GM21786 (cell line): ENCODE measurements around the gene NRF1.
"Not testable (repeated sequence)": the region's sequence is repeated elsewhere in the genome, so short reads cannot be mapped to it uniquely, and the experiment has no call there.

Source experiments
- ATAC-seq: cut with Tn5 transposase; IDR thresholded peaks from one replicate; pipeline ENCODE4 v1.9.1; 2021; ENCODE audit not compliant: unreplicated experiment

Gene NRF1

DNA sequence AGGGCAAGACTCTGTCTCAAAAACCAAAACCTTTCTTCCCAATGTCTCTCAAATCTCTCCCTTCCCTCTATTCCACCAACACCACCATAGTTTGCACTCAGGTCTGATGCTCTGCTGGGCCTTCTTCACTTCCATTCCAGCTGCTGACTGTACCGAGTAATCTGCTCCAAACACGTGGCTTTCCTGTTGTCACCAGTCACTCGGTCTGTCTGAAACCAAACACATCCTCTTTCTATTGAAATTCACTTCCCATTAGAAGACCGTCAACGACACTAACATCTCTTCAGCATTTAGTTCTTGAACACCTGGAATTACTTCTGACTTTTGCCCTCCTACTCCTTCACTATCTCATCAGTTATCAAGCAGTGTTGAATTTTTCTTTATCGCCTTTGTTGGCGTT lies 4.7 kb upstream of the NRF1 start:
- ATAC-seq: no peak

DNA sequence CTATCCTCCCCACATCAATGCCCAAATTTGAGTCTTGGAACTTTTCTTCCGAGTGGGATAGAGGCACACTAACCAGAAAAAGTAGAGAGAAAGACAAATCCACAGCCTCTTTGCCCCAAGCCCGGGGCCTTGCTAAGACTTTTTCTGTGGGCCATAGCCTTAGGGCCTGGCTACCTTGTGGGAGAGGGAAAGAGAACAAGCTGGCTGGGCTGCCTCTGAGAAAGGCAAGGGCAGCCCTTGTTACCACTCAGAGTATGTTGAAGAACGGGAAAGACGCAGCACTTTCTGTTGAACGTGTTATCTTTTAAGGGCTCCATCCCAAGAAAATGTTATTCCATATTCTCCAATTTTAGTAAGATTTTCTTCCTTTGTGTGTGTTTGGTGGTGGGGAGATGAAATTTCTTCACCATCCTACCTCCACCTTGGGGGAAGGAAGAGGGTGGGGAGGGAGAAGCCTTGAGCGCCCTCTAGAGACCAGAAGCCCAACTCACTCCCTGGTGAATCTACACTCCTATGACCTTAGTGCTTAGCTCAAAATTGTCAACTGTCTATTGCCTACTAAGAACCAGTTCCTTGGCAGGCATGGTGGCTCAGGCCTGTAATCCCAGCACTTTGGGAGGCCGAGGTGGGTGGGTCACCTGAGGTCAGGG lies 3.9 kb upstream of the NRF1 start:
- ATAC-seq: no peak

DNA sequence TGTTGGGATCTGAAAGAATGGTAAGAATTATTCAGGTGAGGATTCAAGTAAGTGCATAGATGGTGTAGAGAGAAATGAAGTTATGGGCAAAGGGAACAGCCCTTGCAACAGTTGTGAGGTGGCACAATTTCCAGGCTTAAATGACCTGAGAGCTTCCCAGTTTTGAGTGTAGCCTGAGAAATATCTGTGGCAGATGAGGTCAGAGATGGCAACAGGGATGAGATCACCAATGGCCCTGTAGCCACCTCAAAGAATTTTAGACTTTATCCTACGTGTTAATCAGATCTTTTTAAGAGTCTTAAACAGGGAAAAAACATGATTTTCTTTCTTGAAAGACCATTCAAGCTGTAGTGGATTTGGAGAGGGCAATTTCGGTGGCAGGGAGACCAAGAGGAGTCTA lies 1.9 kb upstream of the NRF1 start:
- ATAC-seq: no peak

DNA sequence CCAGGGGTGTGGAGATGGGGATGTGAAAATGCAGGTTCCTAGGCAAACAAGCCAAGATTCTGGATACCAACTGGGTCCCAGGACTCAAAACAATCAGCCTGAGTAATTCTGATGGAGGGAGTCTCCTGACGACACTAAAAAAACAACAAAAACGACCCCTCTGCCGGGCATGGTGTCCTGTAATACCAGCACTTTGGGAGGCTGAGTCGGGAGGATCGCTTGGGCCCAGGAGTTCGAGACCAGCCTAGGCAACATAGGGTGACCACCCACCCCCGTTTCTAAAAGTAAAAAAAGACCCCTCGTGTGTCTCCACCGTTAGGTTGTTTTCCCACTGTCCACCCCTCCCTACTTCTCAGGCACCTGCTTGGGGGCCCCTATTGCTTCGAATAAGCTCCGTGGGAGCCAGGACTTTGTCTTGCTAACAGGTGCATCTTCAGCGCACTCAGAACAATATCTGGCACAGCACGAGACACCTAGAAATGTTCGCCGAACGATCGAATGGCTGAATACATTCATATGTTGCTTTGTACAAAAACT lies 743 bp upstream of the NRF1 start:
- ATAC-seq: no peak

DNA sequence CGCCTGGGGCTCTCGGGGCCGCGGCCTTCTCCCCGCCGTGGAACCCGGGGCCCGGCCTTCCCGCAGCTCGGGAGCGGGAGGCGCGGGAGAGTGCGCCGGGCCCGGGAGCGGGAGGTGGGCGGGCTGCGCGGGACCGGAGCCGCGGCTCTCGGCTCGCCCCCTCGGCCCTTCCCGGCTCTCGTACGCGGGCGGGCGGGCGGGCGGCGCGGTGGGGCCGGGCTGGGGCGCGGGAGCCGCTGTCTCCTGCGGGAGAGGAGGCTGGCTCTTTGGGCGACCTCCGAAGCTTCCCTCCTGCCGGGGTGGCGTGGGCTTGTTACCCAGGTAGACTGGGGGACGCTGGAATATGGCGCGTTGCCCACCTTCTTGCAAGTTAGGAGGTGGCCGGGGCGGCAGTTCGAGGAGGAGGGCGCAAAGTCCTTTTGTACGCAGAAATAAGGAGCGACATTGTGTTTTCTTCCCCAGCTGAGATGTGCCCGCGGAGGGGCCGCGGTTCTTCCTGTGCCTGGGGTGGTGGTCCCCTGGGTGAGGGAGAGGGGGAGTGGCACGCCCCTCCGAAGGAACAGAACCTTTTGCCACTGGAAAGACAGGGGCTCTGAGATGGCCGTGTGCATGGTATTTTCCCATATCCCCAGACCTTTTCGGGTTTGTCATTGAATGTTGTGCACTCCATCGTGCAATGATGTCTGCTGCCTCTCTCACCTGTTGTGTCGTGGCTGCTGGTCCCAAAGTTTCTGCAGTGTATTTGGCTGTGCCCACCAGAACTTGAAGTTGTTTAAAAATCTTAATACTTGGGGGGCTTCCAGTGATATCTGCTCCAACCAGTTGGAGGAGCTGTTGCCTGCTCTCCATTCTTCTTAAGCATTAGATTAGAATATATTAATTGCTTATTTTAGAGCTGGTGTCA lies 844 bp downstream of the NRF1 start:
- ATAC-seq: peak; percentile 4

DNA sequence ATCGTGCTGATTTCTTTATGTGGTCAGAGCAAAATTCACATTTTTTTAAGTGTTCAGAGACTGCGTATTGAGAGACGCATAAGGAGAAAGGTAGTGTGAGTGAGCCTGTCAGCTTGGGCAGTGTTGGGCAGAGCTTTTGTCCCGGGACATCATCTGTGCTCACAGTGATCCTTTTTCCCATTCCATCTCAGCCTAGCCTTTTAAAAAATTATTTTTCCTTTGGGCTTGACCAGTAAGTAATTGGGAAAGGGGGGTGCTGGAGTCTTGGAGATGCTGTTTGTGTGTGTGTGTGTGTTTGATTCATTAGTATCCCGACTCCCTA lies 1.5 kb downstream of the NRF1 start:
- ATAC-seq: no peak

DNA sequence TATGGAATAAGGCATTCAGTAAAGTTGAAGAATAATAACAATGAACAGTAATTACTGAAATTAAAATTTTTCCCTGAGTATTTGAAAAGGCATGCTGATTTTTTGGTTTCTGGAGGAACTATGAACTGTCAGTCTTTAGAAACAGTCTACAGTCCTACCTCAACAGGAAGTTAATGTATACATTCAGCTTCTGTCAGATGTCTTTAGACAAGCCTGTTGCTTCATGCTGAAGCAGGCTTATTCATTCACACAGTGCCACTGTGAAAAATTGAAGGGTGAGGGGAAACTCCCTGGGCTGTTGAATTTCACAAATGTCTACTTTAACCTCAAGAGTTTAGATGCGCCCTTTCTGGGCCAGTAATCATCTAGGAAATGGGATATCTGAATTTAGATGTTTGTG lies 3.5 kb downstream of the NRF1 start:
- peak; percentile 52 for ATAC-seq

DNA sequence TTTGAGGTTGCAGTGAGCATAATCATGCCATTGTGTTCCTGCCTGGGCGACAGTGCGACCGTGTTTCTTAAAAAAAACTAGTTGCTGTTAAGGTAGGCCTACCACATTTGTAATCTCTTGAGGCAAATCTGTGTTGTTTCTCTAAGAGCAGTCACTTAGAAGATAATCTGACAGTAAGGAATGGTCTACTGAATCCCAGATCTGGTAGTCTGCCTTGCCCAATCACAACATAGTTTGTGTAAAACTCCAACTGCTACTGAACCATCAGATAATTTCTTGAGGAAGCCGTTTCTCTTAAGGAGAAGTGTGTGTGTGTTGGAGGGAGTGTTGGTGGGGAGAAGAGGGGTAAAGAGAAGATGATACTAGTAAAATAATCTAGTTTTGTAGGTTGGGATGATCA lies 5.0 kb downstream of the NRF1 start:
- ATAC-seq: no peak

DNA sequence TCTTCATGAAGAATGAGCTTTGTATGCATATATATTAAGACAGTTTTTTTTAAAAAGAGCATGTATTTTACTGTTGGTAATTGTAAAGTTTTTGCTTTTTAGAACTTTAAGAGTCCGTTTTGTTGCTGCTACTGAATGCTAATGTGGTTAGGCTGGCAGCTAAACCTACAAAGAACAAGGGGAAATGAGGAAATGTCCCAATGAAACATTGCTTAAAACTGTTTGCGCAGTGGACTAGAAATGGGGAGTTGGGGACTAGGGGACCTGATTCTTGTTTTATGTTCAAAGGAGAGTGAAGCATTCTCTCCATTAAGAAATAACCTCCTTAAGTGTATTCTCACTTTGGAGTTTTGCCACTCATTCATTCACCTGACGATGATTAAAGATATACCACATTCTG lies 5.7 kb downstream of the NRF1 start:
- no peak for ATAC-seq

DNA sequence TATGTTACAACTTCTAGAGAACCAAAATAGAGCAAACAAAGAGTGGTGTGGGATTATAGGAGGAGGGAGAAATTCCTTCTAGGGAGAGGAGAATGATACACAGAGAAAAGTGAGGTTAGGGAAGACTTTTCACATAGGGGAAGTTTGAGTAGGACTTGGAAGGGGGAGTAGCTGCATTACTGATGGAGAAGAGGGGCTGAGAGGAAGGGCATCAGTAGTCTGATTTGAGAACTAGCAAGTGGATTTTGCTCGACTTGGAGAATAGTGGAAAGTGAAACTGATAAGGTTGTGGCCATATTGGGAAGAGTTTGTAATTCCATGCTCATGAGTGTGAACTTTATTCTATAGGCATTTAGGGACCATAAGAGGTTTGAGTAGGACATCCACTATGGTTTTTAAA lies 6.1 kb downstream of the NRF1 start:
- no peak for ATAC-seq

DNA sequence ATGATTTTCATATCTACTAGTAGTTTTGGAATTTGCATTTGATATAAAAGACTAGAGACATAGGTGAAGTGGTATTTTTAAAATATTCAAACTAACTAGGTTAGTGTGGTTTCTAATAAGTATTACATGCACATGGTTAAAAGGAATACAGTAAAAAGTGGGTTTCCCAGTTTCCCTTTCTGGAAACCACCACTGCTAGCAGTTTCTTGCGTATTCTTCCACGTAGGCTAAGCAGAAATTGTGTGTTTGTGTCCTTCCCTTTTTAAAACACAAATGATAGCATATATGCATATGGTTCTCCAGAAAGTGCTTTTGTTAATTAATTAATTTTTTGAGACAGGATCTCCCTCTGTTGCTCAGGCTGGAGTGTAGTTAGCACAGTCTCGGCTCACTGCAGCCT lies 15.4 kb downstream of the NRF1 start:
- no peak for ATAC-seq

DNA sequence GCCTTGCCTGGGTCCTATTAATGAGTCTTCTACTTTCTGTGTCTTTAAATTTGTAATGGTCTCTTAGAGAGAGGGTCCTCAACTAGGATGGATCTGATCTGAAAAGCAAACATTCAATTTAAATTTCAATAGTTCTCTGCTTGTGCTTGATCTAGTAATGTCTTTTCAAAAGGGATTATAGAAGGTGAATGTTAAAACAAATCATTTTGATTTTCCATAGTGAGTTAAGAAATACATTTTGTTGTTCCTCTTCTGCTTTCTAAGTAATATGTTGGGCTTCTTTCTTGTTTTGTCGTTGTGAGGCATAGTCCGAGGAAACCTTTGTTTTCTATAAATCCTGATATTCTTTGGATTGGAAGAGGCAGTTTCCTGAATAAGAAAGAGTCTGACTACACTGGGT lies 18.8 kb downstream of the NRF1 start:
- no peak for ATAC-seq

DNA sequence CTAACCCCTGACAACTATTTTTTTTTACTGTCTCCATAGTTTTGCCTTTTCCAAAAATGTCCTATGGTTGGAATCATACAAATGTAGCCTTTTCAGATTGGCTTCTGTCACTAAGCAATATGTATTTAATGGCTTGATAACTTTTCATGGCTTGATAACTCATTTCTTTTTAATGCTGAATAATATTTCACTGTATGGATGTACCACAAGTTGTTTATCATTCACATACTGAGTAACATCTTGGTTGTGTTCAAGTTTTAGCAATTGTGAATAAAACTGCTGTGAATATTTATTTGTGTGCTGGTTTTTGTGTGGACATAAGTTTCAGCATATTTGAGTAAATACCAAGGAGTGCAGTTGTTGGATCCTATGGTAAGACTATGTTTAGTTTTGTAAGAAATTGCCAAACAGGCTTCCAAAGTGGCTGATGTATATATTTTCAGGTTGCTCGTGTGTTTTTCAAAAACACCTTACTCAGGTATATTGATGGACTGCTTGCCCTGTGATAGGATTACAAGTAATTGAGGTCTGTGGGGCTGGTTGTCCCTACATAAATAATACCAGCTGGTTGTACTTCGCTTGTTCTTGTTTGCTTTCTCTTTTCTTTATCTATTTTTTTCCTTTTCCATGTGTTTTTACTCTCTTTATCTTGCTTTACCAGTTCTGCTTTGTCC lies 23.0 kb downstream of the NRF1 start:
- no peak for ATAC-seq

DNA sequence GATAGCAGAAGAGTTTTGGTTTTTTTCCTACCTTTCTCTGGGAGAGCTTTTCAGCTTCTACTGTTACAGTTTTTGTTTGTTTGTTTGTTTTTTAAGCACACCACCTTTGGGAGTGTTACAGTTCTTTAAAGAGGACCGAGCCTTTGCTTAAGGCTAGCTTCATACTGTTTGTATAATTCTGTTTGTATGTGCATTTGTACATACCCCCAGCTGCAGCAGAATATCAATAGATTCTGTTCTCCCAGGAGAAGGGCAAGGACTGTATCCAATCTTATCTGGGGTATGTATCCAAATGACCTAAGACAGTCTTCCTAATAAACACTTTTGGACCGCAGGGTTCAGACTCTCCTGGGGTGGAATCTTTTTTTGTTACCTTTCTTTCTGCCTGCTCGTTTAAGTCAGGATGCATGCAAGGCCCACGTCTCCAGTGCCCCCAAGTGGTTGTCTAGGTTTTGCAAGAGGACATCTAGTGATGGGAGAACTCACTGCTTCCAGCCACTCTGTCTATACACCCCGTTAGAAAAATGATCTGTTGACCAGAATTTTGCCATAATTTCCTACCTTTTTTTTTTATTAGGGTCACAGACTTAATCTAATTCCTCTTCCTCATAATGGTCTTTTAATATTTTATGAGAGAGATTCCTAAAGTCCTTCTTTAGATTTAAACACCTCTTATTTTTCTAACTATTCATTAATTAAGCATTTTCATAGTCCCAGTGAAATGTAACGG lies 23.9 kb downstream of the NRF1 start:
- ATAC-seq: peak; percentile 86

DNA sequence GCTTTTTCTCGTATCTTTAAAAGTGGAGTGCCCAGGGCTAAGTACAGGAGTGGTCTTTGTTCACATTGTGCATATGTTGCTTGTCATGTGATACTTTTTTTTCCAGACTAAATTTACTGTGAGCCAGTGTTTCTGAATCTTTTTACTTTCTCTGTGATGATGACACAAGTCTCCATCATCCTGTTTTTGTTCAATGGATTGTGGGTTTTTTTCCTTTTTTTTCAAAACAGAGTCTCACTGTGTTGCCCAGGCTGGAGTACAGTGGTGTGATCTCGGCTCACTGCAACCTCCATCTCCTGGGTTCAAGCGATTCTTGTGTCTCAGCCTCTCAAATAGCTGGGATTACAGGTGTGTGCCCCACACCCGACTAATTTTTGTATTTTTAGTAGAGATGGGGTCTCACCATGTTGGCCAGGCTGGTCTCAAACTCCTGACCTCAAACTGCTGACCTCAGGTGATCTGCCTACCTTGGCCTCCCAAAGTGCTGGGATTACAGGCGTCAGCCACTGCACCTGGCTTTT lies 24.6 kb downstream of the NRF1 start:
- ATAC-seq: not testable (repeated sequence)

DNA sequence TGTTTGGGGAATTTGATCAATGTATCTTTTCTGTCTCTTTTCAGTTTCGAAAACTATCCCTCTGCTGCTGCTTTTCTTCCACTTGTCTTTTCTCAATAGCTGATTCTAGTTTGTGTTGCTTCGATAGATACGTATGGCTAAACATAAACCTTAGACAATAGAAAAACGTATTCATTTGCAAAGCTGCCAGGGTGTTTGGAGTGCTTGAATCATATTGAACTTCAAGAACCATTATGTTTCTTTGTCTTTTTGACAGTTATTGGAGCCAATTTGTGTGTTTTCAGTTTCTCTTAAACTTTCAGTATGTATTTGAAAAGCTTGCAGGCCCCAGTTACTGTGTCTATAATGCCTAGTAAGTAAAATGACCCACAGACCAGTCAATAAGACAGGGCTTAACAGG lies 25.1 kb downstream of the NRF1 start:
- ATAC-seq: no peak

DNA sequence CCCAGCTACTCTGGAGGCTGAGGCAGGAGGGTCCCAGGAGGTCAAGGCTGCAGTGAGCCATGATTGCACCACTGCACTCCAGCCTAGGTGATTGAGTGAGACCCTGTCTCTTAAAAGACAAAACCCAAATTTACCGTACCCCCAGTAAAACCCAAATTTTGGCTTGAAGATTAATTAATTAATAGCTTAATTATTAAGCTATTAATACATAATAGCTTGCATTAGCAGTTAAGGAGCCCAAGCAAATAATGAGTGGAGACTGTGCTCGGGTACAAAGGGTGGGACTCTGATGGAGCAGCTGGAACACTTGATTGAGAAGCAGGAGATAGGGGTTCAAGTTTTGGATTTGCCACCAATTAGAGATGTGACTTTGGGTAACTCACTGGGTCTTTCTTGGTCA lies 28.9 kb downstream of the NRF1 start:
- ATAC-seq: no peak

DNA sequence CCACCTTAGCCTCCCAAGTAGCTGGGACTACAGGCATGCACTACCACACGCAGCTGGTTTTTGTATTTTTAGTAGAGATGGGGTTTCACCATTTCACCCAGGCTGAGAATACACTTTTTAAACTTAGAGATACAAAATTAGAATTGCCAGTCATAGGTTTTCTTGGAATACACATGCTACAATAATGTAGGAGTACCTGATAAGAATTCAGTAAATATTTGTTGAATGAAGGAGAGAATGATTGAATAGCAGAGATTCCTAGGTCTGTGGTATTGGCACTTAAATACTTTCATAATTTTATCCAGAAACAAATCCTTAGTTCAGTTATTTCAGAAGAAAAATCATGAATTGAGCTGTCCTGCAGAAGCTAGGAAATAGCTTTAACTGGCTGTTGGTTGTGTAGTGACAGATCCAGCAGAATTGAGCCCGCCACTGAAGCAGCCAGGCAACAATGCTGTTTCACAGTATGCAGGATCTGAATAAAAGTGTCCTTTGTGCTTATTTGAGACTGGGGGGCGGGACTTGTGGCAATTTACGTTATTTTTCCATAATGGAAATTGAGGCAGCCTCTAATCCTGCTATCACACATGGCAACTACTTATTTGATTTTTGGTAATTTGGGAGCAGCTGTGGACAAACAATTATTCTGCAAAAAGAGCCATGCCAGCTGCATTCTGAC lies 31.5 kb downstream of the NRF1 start:
- ATAC-seq: no peak

DNA sequence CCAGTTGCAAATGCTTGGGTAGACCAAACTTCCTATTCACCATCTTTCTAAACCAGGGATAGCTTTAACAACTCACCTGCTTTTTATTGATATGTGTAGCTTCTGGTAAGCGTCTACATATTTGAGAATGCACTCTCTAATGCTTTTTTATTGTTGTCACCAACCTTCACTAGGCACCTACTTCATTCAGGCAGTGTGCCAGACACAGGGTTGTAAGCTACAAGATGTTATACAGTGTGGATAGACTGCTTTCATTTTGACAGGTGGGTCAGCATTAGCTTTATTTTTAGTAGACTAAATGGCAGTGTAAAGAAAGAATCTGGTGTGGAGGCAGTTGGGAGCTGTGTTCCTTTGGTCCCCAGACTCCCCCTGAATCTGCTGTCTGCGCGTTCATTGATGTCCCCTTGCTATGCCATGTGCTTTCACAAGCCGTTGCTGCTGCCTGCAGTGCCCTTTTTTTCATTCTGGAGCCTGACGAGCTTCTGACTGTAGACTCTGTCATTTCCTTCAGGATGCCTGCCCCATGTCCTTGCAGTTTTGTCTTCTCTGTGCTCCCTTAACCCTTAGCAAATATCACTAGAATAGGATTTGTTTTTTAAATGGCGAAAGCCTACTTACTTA lies 32.1 kb downstream of the NRF1 start:
- no peak for ATAC-seq

DNA sequence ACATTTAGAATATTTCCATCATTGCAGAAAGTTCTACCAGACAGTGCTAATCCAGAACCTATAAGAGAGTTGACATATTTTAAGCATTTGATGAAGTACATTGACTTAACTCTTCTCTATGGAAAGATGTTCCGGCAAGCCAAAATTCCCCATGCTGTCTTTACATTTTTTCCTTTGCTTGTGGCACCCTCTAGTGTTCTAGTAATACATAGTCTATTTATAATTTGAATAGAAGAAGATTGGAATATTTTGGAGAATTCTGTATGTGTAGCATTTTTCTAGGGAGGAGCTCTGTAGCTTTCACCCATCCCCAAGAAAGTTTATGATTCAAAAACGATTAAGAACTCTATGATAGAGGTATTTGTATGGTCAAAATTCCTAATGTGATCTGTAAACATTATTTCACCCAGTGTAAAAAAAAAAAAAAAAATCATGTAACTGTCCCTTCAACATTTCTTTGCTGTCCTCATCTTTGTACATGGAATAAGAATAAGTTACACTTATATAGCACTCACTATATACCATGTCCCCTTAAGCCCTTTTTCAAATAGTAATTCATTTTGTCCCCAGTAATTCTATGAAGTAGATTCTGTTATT lies 33.2 kb downstream of the NRF1 start:
- no peak for ATAC-seq
